BE2C (cell line): Measurements from ENCODE around the gene ERC1.

Experiments
- DNase-seq: peaks from one replicate; pipeline ENCODE4 v3.0.0-alpha.2; 2020
- H3K27me3 ChIP-seq: fragments of 250-450 bp; sonication (Bioruptor Pico); 2 replicates; pipeline ENCODE4 v1.5.1; 2020; ENCODE audit warnings: mild to moderate bottlenecking
- H3K36me3 ChIP-seq: fragments of 250-450 bp; sonication (Bioruptor Pico); 2 replicates; pipeline ENCODE4 v1.5.1; 2020; ENCODE audit warnings: mild to moderate bottlenecking
- H3K4me1 ChIP-seq: fragments of 250-450 bp; sonication (Bioruptor Pico); 2 replicates; pipeline ENCODE4 v1.5.1; 2020
- H3K4me3 ChIP-seq: 2 replicates; pipeline ENCODE4 v1.5.1; 2011; ENCODE audit warnings: low read depth, low read length
- H3K9me3 ChIP-seq: fragments of 250-450 bp; sonication (Bioruptor Pico); 2 replicates; pipeline ENCODE4 v1.5.1; 2020
- CTCF ChIP-seq: IDR thresholded peaks from 2 replicates; pipeline ENCODE4 v1.5.1; 2012; ENCODE audit warnings: mild to moderate bottlenecking, low read depth, low read length

Gene ERC1

GRCh38 chr12:1277905-1278304, 286.9 kb downstream of the ERC1 start:
- DNase-seq: no peak
- peaks cover 7% of the 10 kb centered on the region for H3K4me1 ChIP-seq
- H3K9me3 ChIP-seq: no peaks in the 10 kb centered on the region
- H3K36me3 ChIP-seq: no peaks in the 10 kb centered on the region; the same call in 1 of the 2 replicates
- H3K27me3 ChIP-seq: no peaks in the 10 kb centered on the region
- TF ChIP-seq CTCF: no peak
- H3K4me3 ChIP-seq: no peak overlapping the region

GRCh38 chr12:1279050-1279449, 288.0 kb downstream of the ERC1 start:
- no peak for DNase-seq
- H3K4me3 ChIP-seq: no peak overlapping the region

GRCh38 chr12:1280059-1280458, 289.0 kb downstream of the ERC1 start:
- no peak overlapping the region for H3K4me3 ChIP-seq
- no peak for DNase-seq

More at GRCh38 chr12:1279050-1279449, 288.0 kb downstream of the ERC1 start:
- peaks cover 10% of the 10 kb centered on the region for H3K4me1 ChIP-seq
- no peaks in the 10 kb centered on the region; the same call in 1 of the 2 replicates for H3K36me3 ChIP-seq
- TF ChIP-seq CTCF: no peak
- H3K27me3 ChIP-seq: no peaks in the 10 kb centered on the region
- H3K9me3 ChIP-seq: no peaks in the 10 kb centered on the region

GRCh38 chr12:1281683-1282366, 290.8 kb downstream of the ERC1 start:
- Histone ChIP-seq H3K4me3 (no peak overlapping the region), H3K27me3 (no peaks in the 10 kb centered on the region), H3K4me1 (peaks cover 10% of the 10 kb centered on the region), H3K9me3 (no peaks in the 10 kb centered on the region), H3K36me3 (no peaks in the 10 kb centered on the region)
- no peak for TF ChIP-seq CTCF
- DNase-seq: no peak

More at GRCh38 chr12:1280059-1280458, 289.0 kb downstream of the ERC1 start:
- Histone ChIP-seq H3K36me3 (no peaks in the 10 kb centered on the region), H3K27me3 (no peaks in the 10 kb centered on the region), H3K4me1 (peaks cover 10% of the 10 kb centered on the region), H3K9me3 (no peaks in the 10 kb centered on the region)
- TF ChIP-seq CTCF: no peak

GRCh38 chr12:1282670-1283315, 291.8 kb downstream of the ERC1 start:
- Histone ChIP-seq H3K4me1 (peaks cover 10% of the 10 kb centered on the region), H3K4me3 (no peak overlapping the region), H3K27me3 (no peaks in the 10 kb centered on the region), H3K9me3 (no peaks in the 10 kb centered on the region), H3K36me3 (no peaks in the 10 kb centered on the region)
- DNase-seq: no peak
- no peak for TF ChIP-seq CTCF

GRCh38 chr12:1283316-1283715, 292.3 kb downstream of the ERC1 start:
- H3K9me3 ChIP-seq: no peaks in the 10 kb centered on the region
- H3K36me3 ChIP-seq: no peaks in the 10 kb centered on the region
- TF ChIP-seq CTCF: no peak
- no peak for DNase-seq
- H3K4me3 ChIP-seq: no peak overlapping the region
- H3K4me1 ChIP-seq: peaks cover 10% of the 10 kb centered on the region
- no peaks in the 10 kb centered on the region for H3K27me3 ChIP-seq
